SJCRH30 (cell line): ENCODE results near the gene TSC22D1. TPM values are rescaled to one million over a fixed set of nuclear protein-coding genes. Genes with fewer than 3 reads are reported as not detected.

Experiments
- DNase-seq, 2 experiments: peaks; one replicate each; pipeline ENCODE4 v3.0.0-alpha.2; 2015 to 2020
- H3K27ac ChIP-seq: fragments of 250-450 bp; sonication (Bioruptor Pico); 2 replicates; pipeline ENCODE4 v1.5.1; 2020; ENCODE audit warnings: mild to moderate bottlenecking, moderate library complexity
- H3K27me3 ChIP-seq: fragments of 250-450 bp; sonication (Bioruptor Pico); 2 replicates; pipeline ENCODE4 v1.5.1; 2020; ENCODE audit warnings: mild to moderate bottlenecking, moderate library complexity
- H3K36me3 ChIP-seq: fragments of 250-450 bp; sonication (Bioruptor Pico); 2 replicates; pipeline ENCODE4 v1.5.1; 2020; ENCODE audit warnings: mild to moderate bottlenecking, moderate library complexity
- H3K4me1 ChIP-seq: fragments of 250-450 bp; sonication (Bioruptor Pico); 2 replicates; pipeline ENCODE4 v1.5.1; 2020; ENCODE audit warnings: mild to moderate bottlenecking, moderate library complexity
- H3K4me3 ChIP-seq: fragments of 250-450 bp; sonication (Bioruptor Pico); 2 replicates; pipeline ENCODE4 v1.5.1; 2020; ENCODE audit warnings: mild to moderate bottlenecking, moderate library complexity
- H3K9me3 ChIP-seq: fragments of 250-450 bp; sonication (Bioruptor Pico); replicated peaks from 2 replicates; pipeline ENCODE4 v1.5.1; 2020; ENCODE audit warnings: mild to moderate bottlenecking, moderate library complexity
- total RNA-seq: library from RNA; depleted of rRNA; stranded (reverse); fragments of >200 nt; shearing (Covaris generic); gene quantifications from 2 replicates; pipeline ENCODE4 v1.2.3, GENCODE V29; 2014

The TSC22D1 gene
- total RNA-seq, 1 experiment from 2014 or later = 28.0 TPM

GRCh38 chr13:44506251-44506650 is 69.9 kb downstream of the TSC22D1 start:
- H3K27me3 ChIP-seq = no peaks in the 10 kb centered on the region
- H3K36me3 ChIP-seq = no peaks in the 10 kb centered on the region
- H3K9me3 ChIP-seq = no peaks in the 10 kb centered on the region
- H3K4me3 ChIP-seq = no peak overlapping the region
- no peak overlapping the region for H3K27ac ChIP-seq
- DNase-seq = no peak
- no peaks in the 10 kb centered on the region for H3K4me1 ChIP-seq

DNA sequence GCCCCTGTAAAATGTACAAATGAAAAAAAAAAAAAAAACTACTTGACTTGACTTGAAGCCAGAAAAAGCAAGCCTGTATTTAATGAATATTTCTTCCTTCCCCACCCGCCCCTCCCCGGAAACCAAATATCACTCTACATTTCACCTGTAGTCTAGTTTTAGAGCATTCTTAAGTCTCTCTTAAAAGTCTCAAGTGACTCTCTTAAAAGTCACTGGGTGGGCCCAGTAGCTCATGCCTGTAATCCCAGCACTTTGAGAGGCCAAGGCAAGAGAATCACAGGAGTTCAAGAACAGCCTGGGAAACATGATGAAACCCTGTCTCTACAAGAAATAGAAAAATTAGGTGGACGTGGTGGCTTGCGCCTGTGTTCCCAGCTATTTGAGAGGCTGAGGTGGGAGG is 72.0 kb downstream of the TSC22D1 start:
- Histone ChIP-seq H3K27ac (no peak overlapping the region), H3K36me3 (no peaks in the 10 kb centered on the region), H3K4me3 (no peak overlapping the region), H3K4me1 (no peaks in the 10 kb centered on the region), H3K9me3 (no peaks in the 10 kb centered on the region), H3K27me3 (no peaks in the 10 kb centered on the region)
- no peak for DNase-seq

GRCh38 chr13:44498969-44499368 is 77.2 kb downstream of the TSC22D1 start:
- no peaks in the 10 kb centered on the region for H3K27me3 ChIP-seq
- DNase-seq = no peak
- no peak overlapping the region for H3K27ac ChIP-seq
- no peak overlapping the region for H3K4me3 ChIP-seq
- H3K4me1 ChIP-seq = no peaks in the 10 kb centered on the region
- no peaks in the 10 kb centered on the region for H3K9me3 ChIP-seq
- no peaks in the 10 kb centered on the region for H3K36me3 ChIP-seq

DNA sequence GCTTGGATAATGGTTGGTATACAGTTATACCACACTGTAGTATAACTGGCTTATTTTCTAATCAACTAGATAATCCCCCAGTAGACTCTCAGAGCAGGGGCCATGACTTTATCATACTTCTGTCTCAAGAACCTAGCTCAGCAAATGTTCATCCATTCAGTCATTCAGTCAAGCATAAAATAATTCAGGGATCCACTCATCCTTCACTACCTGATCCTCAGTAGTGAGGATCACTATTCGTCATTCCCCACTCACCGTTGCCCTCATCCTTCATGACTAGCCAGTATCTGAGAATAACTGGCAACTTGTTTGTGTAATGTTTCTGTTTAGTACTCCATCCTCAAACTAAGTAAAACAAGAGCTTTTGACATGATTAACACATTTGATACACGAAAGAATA is 77.6 kb downstream of the TSC22D1 start:
- H3K9me3 ChIP-seq = no peaks in the 10 kb centered on the region
- H3K4me1 ChIP-seq = no peaks in the 10 kb centered on the region
- DNase-seq = no peak
- no peak overlapping the region for H3K4me3 ChIP-seq
- no peaks in the 10 kb centered on the region for H3K36me3 ChIP-seq
- H3K27me3 ChIP-seq = no peaks in the 10 kb centered on the region
- H3K27ac ChIP-seq = no peak overlapping the region

DNA sequence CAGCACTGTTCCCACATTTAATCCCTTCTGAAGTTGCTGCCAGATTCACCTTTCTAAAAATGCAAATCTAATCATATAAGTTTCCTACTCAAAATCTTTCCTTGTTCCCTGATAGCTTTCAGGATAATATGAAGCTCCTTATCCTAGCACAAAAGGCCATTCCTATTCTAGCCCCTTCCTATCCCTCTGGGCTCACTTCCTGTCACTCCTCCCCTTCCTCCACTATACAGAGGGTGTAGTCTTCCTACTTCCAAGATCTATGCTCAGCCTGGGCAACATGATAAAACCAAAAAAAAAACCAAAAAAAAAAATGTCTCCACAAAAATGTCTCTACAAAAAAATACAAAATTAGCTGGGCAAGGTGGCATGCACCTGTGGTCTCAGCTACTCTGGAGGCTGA is 78.3 kb downstream of the TSC22D1 start:
- Histone ChIP-seq H3K36me3 (no peaks in the 10 kb centered on the region), H3K4me3 (no peak overlapping the region), H3K27me3 (no peaks in the 10 kb centered on the region), H3K27ac (no peak overlapping the region), H3K9me3 (no peaks in the 10 kb centered on the region), H3K4me1 (no peaks in the 10 kb centered on the region)
- DNase-seq = no peak

- no peaks in the 10 kb centered on the region for H3K27me3 ChIP-seq
- no peak overlapping the region for H3K27ac ChIP-seq
- no peaks in the 10 kb centered on the region for H3K9me3 ChIP-seq
- DNase-seq = no peak
- H3K4me3 ChIP-seq = no peak overlapping the region
- H3K36me3 ChIP-seq = no peaks in the 10 kb centered on the region
- H3K4me1 ChIP-seq = no peaks in the 10 kb centered on the region
Measured at GRCh38 chr13:44493213-44493812, 82.8 kb downstream of the TSC22D1 start.

DNA sequence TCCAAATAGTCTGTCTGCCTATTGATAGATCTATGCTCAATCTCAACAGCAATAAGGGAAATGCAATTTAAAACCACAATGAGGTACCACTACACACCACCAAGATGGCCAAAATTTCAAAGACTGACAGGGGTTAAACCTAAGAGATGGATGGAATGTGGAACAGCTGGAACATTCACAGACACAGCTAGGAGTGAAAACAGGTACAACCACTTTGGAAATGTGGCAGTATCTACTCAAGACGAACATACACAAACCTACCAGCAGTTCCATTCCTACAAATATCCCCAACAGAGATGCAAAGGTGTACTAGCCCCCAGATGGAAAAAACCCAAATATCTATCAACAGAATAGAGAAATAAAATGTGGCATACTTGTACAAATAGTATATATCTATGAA is 86.4 kb downstream of the TSC22D1 start:
- Histone ChIP-seq H3K27ac (no peak overlapping the region), H3K9me3 (no peaks in the 10 kb centered on the region), H3K27me3 (no peaks in the 10 kb centered on the region), H3K4me1 (no peaks in the 10 kb centered on the region), H3K36me3 (no peaks in the 10 kb centered on the region), H3K4me3 (no peak overlapping the region)
- no peak for DNase-seq

DNA sequence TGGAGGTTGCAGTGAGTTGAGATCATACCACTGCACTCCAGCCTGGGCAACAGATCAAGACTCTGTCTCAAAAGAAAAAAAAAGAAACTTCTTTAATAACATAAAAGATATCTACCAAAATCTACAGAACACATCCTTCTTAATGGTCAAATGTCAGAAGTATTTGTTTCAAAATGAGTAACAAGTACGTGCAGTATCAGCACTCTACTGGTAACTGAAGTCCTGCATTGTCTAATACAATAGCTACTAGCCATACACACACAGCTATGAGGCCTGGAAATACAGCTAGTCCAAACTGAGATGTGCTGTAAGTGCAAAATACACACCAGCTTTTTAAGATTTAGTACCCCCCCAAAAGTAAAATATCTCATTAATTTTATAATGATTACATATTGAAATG is 88.1 kb downstream of the TSC22D1 start:
- Histone ChIP-seq H3K36me3 (no peaks in the 10 kb centered on the region), H3K27me3 (no peaks in the 10 kb centered on the region), H3K9me3 (no peaks in the 10 kb centered on the region), H3K4me1 (no peaks in the 10 kb centered on the region), H3K27ac (no peak overlapping the region), H3K4me3 (no peak overlapping the region)
- no peak for DNase-seq

- H3K9me3 ChIP-seq = no peaks in the 10 kb centered on the region
- H3K4me3 ChIP-seq = no peak overlapping the region
- H3K36me3 ChIP-seq = no peaks in the 10 kb centered on the region
- H3K4me1 ChIP-seq = no peaks in the 10 kb centered on the region
- H3K27me3 ChIP-seq = no peaks in the 10 kb centered on the region
- no peak for DNase-seq
- H3K27ac ChIP-seq = no peak overlapping the region
Measured at GRCh38 chr13:44484562-44485138, 91.5 kb downstream of the TSC22D1 start.

DNA sequence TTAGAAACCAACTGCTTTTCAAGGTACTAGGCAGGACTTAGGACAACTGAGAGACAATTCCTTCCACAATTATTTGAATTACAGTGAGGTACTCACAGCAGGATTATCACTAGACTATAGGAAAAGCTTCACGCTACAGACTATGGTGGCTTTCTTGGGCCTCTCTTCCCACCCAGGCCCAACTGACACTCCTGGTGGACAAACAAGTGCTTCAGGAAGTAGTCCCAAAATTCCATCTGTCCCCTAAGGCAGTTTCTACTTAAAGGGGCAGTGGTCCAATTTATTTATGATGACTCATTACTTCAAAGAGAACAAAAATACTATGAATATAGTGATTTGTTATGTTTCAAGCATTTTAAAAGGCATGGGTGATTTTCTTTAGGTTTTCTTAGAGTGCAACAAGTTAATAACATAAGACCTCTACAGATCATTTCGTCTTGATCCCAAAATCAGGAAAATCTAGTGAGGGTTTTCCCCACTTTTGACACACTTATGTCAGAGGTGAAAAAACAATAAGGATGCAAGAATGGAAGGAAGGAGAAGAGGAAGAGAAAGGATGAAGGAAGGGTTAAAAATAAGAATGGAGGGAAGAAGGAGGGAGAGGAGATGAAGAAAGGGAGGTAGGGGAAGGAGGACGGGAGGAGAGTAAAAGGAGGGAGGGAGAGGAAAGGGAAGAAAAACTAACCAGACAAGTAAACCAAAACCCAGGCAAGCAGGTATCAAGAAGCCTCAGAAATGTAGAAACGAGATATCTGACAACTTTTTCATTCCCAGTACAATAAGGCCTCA is 101.8 kb downstream of the TSC22D1 start:
- Histone ChIP-seq H3K36me3 (no peaks in the 10 kb centered on the region), H3K4me3 (no peak overlapping the region), H3K27ac (no peak overlapping the region), H3K27me3 (no peaks in the 10 kb centered on the region), H3K9me3 (no peaks in the 10 kb centered on the region), H3K4me1 (peaks cover 5% of the 10 kb centered on the region; the same call in 1 of the 2 replicates)
- DNase-seq = peak in 1 of 2 experiments; percentile 36

DNA sequence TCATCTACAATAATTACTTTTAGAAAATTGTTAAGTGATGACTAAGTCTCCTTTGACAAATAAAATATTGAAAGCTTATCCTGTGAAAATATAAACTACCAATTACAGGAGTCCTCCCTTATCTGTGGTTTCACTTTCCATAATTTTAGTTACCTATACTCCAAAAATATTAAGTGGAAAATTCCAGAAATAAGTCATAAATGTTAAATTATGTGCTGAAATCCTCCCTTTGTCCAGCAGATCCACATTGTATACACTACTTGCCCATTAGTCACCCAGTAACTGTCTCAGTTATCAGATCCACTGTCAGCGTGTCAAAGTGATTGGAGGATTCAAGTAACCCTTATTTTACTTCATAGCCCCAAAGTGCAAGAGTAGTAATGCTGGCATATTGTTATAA is 104.4 kb downstream of the TSC22D1 start:
- no peak for DNase-seq
- H3K36me3 ChIP-seq = no peaks in the 10 kb centered on the region
- no peak overlapping the region for H3K4me3 ChIP-seq
- no peaks in the 10 kb centered on the region for H3K9me3 ChIP-seq
- H3K27ac ChIP-seq = no peak overlapping the region
- peaks cover 5% of the 10 kb centered on the region; the same call in 1 of the 2 replicates for H3K4me1 ChIP-seq
- H3K27me3 ChIP-seq = no peaks in the 10 kb centered on the region

DNA sequence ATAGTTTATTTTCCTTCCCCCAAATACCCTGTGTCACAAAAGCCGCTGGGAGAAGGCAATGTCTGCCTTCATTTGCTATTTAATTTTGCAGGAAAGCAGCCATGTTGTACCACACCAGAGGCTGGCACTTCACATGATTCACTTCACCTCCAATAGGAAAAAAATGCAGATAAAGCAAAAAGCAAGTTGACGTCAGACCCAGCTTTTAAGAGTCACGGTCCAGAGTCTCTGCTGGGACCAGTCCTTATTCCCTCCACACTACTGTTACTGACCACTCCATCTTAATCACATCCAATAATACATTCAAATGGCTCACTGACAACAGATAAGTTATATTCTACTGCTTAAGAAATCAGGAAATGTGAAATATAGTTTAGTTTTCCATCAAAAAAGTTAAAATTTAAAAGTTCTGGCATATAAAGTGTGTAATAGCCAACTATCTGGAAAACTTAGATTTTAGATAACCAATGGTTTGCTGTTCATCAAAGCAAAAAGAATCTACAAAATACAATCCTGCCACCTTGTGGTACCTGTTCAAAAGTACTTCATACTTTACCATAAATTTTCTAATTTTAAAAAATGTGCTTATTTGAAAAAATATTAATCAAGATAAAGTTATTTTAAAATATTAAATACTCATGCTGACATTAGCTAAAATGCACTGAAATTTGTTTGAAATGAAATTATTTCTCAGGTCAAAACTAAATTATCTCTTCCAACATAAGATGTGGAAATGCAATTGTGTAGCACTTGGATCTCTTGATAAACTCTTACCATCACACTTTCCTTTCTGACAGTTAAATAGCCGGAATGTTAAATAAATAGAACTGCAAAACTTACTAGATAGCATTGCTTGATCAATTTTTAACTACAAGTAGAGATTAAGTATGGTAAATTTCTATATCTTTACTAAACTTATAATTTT is 105.2 kb downstream of the TSC22D1 start:
- Histone ChIP-seq H3K9me3 (no peaks in the 10 kb centered on the region), H3K4me3 (no peak overlapping the region), H3K4me1 (peaks cover 5% of the 10 kb centered on the region; the same call in 1 of the 2 replicates), H3K36me3 (no peaks in the 10 kb centered on the region), H3K27ac (no peak overlapping the region), H3K27me3 (no peaks in the 10 kb centered on the region)
- DNase-seq = peak in 1 of 2 experiments; percentile 41

DNA sequence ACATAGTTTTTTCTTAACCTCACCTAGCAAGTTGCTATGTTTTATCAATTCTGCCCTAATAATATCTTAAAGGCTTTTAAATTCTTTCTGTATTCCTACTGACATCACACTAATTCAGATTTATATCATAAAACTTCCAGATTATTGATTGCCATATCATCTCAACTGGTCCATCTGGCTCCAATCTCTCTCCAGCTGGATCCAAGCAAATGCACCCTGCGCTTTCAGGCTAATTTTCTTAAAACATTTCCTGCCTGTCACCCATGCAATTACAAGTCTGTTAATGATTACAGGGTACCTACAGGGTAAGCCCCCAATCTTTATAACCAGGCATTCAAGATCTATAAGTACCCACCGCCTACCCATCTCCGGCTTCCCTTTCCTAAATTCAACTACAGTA is 107.3 kb downstream of the TSC22D1 start:
- H3K27me3 ChIP-seq = no peaks in the 10 kb centered on the region
- no peaks in the 10 kb centered on the region for H3K36me3 ChIP-seq
- no peak for DNase-seq
- peaks cover 1% of the 10 kb centered on the region; the same call in 1 of the 2 replicates for H3K4me1 ChIP-seq
- H3K4me3 ChIP-seq = no peak overlapping the region
- no peaks in the 10 kb centered on the region for H3K9me3 ChIP-seq
- no peak overlapping the region for H3K27ac ChIP-seq

DNA sequence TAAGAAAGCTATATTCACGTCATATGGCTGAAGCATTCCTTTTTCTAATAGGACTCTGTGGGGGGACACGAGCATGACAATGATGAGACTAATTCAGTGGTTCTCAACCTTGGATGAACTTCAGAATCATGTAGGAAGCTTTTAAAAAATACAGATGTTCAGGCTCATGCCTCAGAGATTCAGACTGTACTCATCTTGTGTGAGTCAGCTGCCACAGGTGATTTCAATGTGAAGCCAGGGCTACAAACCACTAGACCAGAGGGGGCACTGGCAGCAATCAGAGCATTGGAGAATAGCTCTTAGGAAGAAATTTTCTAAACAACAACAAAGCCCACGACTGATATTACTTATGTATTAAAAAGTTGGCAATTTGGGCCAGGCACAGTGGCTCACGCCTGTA is 110.8 kb downstream of the TSC22D1 start:
- DNase-seq = no peak
- no peaks in the 10 kb centered on the region for H3K36me3 ChIP-seq
- no peak overlapping the region for H3K27ac ChIP-seq
- H3K4me1 ChIP-seq = no peaks in the 10 kb centered on the region
- H3K4me3 ChIP-seq = no peak overlapping the region
- no peaks in the 10 kb centered on the region for H3K9me3 ChIP-seq
- H3K27me3 ChIP-seq = no peaks in the 10 kb centered on the region

GRCh38 chr13:44464471-44464870 is 111.7 kb downstream of the TSC22D1 start:
- Histone ChIP-seq H3K4me1 (no peaks in the 10 kb centered on the region), H3K27me3 (no peaks in the 10 kb centered on the region), H3K36me3 (no peaks in the 10 kb centered on the region), H3K27ac (no peak overlapping the region), H3K9me3 (no peaks in the 10 kb centered on the region), H3K4me3 (no peak overlapping the region)
- no peak for DNase-seq
